GM23338 (cell line): ENCODE measurements around the gene ARHGAP28. TPM values are rescaled to one million over a fixed set of nuclear protein-coding genes. Genes with fewer than 3 reads are reported as not detected.
"Not testable (repeated sequence)": the region's sequence is repeated elsewhere in the genome, so short reads cannot be mapped to it uniquely, and the experiment has no call there.

Source experiments
- ATAC-seq: fragments of 200-7000 bp; cut with Tn5 transposase; 3 replicates; pipeline ENCODE4 v1.9.1; 2020
- DNase-seq: peaks from one replicate; pipeline ENCODE4 v3.0.0-alpha.2; 2015; ENCODE audit warnings: low spot score
- H2AFZ ChIP-seq: fragments of 200-600 bp; sonication (generic); 2 replicates; pipeline ENCODE4 v1.8.0; 2016; ENCODE audit warnings: antibody characterized with exemption, mild to moderate bottlenecking, moderate library complexity
- H3F3A ChIP-seq: fragments of 200-600 bp; sonication (generic); replicated peaks from 2 replicates; pipeline ENCODE4 v1.8.0; 2017; ENCODE audit warnings: antibody characterized with exemption, mixed run types, low read depth
- H3K27ac ChIP-seq: fragments of 200-600 bp; sonication (generic); 2 replicates; pipeline ENCODE4 v1.6.1; 2016; ENCODE audit warnings: low read depth
- H3K27me3 ChIP-seq: fragments of 200-600 bp; sonication (generic); 2 replicates; pipeline ENCODE4 v1.8.0; 2016; ENCODE audit warnings: mild to moderate bottlenecking, mixed run types, moderate library complexity; ENCODE audit not compliant: insufficient read depth
- H3K36me3 ChIP-seq: fragments of 200-600 bp; sonication (generic); 2 replicates; pipeline ENCODE4 v1.8.0; 2016; ENCODE audit warnings: mild to moderate bottlenecking; ENCODE audit not compliant: insufficient read depth
- H3K4me1 ChIP-seq: fragments of 200-600 bp; sonication (generic); 2 replicates; pipeline ENCODE4 v1.8.0; 2016; ENCODE audit warnings: mild to moderate bottlenecking, moderate library complexity; ENCODE audit not compliant: insufficient read depth
- H3K4me2 ChIP-seq: fragments of 200-600 bp; sonication (generic); 2 replicates; pipeline ENCODE4 v1.7.1; 2017; ENCODE audit warnings: mixed run types
- H3K4me3 ChIP-seq: fragments of 200-600 bp; sonication (generic); 2 replicates; pipeline ENCODE4 v1.6.1; 2016; ENCODE audit warnings: mixed run types
- H3K79me2 ChIP-seq: fragments of 200-600 bp; sonication (generic); replicated peaks from 2 replicates; pipeline ENCODE4 v1.8.0; 2017; ENCODE audit warnings: mild to moderate bottlenecking; ENCODE audit not compliant: insufficient read depth
- H3K9me2 ChIP-seq: fragments of 200-600 bp; sonication (generic); 2 replicates; pipeline ENCODE4 v1.8.0; 2017; ENCODE audit not compliant: insufficient read depth
- H4K20me1 ChIP-seq: fragments of 200-600 bp; sonication (generic); replicated peaks from 2 replicates; pipeline ENCODE4 v1.8.0; 2017; ENCODE audit warnings: mild to moderate bottlenecking; ENCODE audit not compliant: insufficient read depth
- H3K27ac Mint-ChIP-seq: 2 replicates; pipeline ENCODE4 v1.8.0; 2020; ENCODE audit warnings: inconsistent platforms, mild to moderate bottlenecking, moderate library complexity, mixed read lengths
- H3K27me3 Mint-ChIP-seq: 3 replicates; pipeline ENCODE4 v1.8.0; 2022; ENCODE audit warnings: low read depth, mild to moderate bottlenecking, moderate library complexity, mixed read lengths, inconsistent platforms; ENCODE audit not compliant: insufficient read depth, poor library complexity
- H3K36me3 Mint-ChIP-seq: 3 replicates; pipeline ENCODE4 v1.8.0; 2021; ENCODE audit warnings: low read depth, mild to moderate bottlenecking, inconsistent platforms, moderate library complexity, mixed read lengths
- H3K4me1 Mint-ChIP-seq: 3 replicates; pipeline ENCODE4 v1.8.0; 2020; ENCODE audit warnings: mild to moderate bottlenecking, inconsistent platforms, mixed read lengths
- H3K4me3 Mint-ChIP-seq: 3 replicates; pipeline ENCODE4 v1.8.0; 2021; ENCODE audit warnings: moderate library complexity, mild to moderate bottlenecking, inconsistent platforms, mixed read lengths
- H3K9me3 Mint-ChIP-seq: 3 replicates; pipeline ENCODE4 v1.8.0; 2020; ENCODE audit warnings: moderate library complexity, mild to moderate bottlenecking, inconsistent platforms, mixed read lengths
- CREB1 ChIP-seq: fragments of 250-450 bp; sonication (Bioruptor Pico); IDR thresholded peaks from 2 replicates; pipeline ENCODE4 v1.5.0; 2020; ENCODE audit warnings: low read depth, mild to moderate bottlenecking, moderate library complexity
- EZH2 ChIP-seq: fragments of 200-600 bp; sonication (generic); IDR thresholded peaks from one replicate; pipeline ENCODE4 v1.8.0; 2017; ENCODE audit warnings: antibody characterized with exemption, mild to moderate bottlenecking, low read depth; ENCODE audit not compliant: unreplicated experiment
- EZH2phosphoT487 ChIP-seq: fragments of 200-600 bp; sonication (generic); IDR thresholded peaks from one replicate; pipeline ENCODE4 v1.8.1; 2018; ENCODE audit warnings: antibody characterized with exemption; ENCODE audit not compliant: unreplicated experiment
- JUNB ChIP-seq: IDR thresholded peaks from one replicate; pipeline ENCODE4 v1.6.1; 2016; ENCODE audit warnings: antibody characterized with exemption; ENCODE audit not compliant: unreplicated experiment
- POLR2AphosphoS5 ChIP-seq: IDR thresholded peaks from 2 replicates; pipeline ENCODE4 v1.6.1; 2016; ENCODE audit warnings: antibody characterized with exemption, low read depth
- STAT1 ChIP-seq: IDR thresholded peaks from one replicate; pipeline ENCODE4 v1.6.1; 2016; ENCODE audit warnings: antibody characterized with exemption; ENCODE audit not compliant: unreplicated experiment
- ZNF331 ChIP-seq: fragments of 250-450 bp; sonication (Bioruptor Pico); IDR thresholded peaks from 2 replicates; pipeline ENCODE4 v1.5.0; 2020; ENCODE audit warnings: low read depth, mild to moderate bottlenecking, moderate library complexity
- polyA plus RNA-seq: library from polyadenylated mRNA; unstranded; fragments of >200 nt; fragmentation: Nextera tagmentation; extraction: Ambion mirVana; gene quantifications from 2 replicates; pipeline ENCODE4 v1.2.1, GENCODE V29; 2016
- total RNA-seq: library from RNA; depleted of rRNA; stranded (reverse); fragments of >200 nt; shearing (Covaris generic); gene quantifications from 2 replicates; pipeline ENCODE4 v1.2.3, GENCODE V29; 2014
- TF ChIP-seq, protein P1 (sequence below): fragments of 250-450 bp; sonication (Bioruptor Pico); IDR thresholded peaks from 2 replicates; pipeline ENCODE4 v1.5.0; 2020; ENCODE audit warnings: mild to moderate bottlenecking, moderate library complexity
- TF ChIP-seq, protein P2 (sequence below), 2 experiments: fragments of 200-600 bp in 1 of 2; sonication (generic) in 1 of 2; conservative IDR thresholded peaks; 2 replicates each; pipeline versions ENCODE4 v1.5.1 to v1.6.1; 2016 to 2017; ENCODE audit warnings: antibody characterized with exemption in 2 of 2, low read depth in 2 of 2, mild to moderate bottlenecking in 2 of 2, moderate library complexity in 1 of 2
- TF ChIP-seq, protein P3 (sequence below): IDR thresholded peaks from one replicate; pipeline ENCODE4 v1.6.1; 2018; ENCODE audit warnings: antibody characterized with exemption; ENCODE audit not compliant: unreplicated experiment
- TF ChIP-seq, protein P4 (sequence below): IDR thresholded peaks from 2 replicates; pipeline ENCODE4 v1.6.1; 2016; ENCODE audit warnings: antibody characterized with exemption

ARHGAP28 gene
- total and polyA plus RNA-seq, 2 experiments from 2014 or later = 2.8 to 9.6 TPM

DNA sequence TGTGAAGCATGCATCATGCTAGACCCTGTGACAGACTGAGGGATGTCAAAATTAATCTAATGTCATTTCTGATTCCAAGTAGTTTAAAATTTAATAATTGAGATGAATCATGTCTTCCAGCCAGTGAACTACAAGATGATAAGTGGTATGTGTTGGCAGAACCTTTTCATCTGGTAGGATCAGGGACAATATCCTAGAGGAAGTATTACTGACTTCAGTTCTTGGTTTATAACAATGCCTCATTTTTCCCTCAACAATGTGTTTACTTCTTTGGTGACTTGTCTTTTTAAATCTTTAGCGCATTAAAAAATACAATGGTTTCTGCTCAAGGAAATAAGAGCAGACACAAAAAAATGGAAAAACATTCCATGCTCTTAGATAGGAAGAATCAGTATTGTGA lies 69.4 kb downstream of the ARHGAP28 start:
- H2AFZ ChIP-seq = no peak overlapping the region
- no peak overlapping the region for H3K4me2 ChIP-seq
- peaks cover 3% of the 10 kb centered on the region for H3K4me1 ChIP-seq
- no peaks in the 10 kb centered on the region for H3F3A ChIP-seq
- no peak overlapping the region for H3K27ac ChIP-seq
- TF ChIP-seq, protein P1, sequence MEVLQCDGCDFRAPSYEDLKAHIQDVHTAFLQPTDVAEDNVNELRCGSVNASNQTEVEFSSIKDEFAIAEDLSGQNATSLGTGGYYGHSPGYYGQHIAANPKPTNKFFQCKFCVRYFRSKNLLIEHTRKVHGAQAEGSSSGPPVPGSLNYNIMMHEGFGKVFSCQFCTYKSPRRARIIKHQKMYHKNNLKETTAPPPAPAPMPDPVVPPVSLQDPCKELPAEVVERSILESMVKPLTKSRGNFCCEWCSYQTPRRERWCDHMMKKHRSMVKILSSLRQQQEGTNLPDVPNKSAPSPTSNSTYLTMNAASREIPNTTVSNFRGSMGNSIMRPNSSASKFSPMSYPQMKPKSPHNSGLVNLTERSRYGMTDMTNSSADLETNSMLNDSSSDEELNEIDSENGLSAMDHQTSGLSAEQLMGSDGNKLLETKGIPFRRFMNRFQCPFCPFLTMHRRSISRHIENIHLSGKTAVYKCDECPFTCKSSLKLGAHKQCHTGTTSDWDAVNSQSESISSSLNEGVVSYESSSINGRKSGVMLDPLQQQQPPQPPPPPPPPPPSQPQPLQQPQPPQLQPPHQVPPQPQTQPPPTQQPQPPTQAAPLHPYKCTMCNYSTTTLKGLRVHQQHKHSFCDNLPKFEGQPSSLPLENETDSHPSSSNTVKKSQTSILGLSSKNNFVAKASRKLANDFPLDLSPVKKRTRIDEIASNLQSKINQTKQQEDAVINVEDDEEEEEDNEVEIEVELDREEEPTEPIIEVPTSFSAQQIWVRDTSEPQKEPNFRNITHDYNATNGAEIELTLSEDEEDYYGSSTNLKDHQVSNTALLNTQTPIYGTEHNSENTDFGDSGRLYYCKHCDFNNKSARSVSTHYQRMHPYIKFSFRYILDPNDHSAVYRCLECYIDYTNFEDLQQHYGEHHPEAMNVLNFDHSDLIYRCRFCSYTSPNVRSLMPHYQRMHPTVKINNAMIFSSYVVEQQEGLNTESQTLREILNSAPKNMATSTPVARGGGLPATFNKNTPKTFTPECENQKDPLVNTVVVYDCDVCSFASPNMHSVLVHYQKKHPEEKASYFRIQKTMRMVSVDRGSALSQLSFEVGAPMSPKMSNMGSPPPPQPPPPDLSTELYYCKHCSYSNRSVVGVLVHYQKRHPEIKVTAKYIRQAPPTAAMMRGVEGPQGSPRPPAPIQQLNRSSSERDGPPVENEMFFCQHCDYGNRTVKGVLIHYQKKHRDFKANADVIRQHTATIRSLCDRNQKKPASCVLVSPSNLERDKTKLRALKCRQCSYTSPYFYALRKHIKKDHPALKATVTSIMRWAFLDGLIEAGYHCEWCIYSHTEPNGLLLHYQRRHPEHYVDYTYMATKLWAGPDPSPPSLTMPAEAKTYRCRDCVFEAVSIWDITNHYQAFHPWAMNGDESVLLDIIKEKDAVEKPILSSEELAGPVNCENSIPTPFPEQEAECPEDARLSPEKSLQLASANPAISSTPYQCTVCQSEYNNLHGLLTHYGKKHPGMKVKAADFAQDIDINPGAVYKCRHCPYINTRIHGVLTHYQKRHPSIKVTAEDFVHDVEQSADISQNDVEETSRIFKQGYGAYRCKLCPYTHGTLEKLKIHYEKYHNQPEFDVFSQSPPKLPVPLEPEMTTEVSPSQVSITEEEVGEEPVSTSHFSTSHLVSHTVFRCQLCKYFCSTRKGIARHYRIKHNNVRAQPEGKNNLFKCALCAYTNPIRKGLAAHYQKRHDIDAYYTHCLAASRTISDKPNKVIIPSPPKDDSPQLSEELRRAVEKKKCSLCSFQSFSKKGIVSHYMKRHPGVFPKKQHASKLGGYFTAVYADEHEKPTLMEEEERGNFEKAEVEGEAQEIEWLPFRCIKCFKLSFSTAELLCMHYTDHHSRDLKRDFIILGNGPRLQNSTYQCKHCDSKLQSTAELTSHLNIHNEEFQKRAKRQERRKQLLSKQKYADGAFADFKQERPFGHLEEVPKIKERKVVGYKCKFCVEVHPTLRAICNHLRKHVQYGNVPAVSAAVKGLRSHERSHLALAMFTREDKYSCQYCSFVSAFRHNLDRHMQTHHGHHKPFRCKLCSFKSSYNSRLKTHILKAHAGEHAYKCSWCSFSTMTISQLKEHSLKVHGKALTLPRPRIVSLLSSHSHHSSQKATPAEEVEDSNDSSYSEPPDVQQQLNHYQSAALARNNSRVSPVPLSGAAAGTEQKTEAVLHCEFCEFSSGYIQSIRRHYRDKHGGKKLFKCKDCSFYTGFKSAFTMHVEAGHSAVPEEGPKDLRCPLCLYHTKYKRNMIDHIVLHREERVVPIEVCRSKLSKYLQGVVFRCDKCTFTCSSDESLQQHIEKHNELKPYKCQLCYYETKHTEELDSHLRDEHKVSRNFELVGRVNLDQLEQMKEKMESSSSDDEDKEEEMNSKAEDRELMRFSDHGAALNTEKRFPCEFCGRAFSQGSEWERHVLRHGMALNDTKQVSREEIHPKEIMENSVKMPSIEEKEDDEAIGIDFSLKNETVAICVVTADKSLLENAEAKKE = no peak
- TF ChIP-seq STAT1 (no peak), CREB1 (CRISPR knock-in tag) (no peak), POLR2AphosphoS5 (no peak), EZH2 (no peak), EZH2phosphoT487 (no peak), ZNF331 (no peak), JUNB (no peak)
- TF ChIP-seq, protein P2, sequence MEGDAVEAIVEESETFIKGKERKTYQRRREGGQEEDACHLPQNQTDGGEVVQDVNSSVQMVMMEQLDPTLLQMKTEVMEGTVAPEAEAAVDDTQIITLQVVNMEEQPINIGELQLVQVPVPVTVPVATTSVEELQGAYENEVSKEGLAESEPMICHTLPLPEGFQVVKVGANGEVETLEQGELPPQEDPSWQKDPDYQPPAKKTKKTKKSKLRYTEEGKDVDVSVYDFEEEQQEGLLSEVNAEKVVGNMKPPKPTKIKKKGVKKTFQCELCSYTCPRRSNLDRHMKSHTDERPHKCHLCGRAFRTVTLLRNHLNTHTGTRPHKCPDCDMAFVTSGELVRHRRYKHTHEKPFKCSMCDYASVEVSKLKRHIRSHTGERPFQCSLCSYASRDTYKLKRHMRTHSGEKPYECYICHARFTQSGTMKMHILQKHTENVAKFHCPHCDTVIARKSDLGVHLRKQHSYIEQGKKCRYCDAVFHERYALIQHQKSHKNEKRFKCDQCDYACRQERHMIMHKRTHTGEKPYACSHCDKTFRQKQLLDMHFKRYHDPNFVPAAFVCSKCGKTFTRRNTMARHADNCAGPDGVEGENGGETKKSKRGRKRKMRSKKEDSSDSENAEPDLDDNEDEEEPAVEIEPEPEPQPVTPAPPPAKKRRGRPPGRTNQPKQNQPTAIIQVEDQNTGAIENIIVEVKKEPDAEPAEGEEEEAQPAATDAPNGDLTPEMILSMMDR (conservative IDR thresholded peaks at IDR 0.05; ENCODE audit: low read depth in 2 of 2) = no peak
- TF ChIP-seq, protein P3, sequence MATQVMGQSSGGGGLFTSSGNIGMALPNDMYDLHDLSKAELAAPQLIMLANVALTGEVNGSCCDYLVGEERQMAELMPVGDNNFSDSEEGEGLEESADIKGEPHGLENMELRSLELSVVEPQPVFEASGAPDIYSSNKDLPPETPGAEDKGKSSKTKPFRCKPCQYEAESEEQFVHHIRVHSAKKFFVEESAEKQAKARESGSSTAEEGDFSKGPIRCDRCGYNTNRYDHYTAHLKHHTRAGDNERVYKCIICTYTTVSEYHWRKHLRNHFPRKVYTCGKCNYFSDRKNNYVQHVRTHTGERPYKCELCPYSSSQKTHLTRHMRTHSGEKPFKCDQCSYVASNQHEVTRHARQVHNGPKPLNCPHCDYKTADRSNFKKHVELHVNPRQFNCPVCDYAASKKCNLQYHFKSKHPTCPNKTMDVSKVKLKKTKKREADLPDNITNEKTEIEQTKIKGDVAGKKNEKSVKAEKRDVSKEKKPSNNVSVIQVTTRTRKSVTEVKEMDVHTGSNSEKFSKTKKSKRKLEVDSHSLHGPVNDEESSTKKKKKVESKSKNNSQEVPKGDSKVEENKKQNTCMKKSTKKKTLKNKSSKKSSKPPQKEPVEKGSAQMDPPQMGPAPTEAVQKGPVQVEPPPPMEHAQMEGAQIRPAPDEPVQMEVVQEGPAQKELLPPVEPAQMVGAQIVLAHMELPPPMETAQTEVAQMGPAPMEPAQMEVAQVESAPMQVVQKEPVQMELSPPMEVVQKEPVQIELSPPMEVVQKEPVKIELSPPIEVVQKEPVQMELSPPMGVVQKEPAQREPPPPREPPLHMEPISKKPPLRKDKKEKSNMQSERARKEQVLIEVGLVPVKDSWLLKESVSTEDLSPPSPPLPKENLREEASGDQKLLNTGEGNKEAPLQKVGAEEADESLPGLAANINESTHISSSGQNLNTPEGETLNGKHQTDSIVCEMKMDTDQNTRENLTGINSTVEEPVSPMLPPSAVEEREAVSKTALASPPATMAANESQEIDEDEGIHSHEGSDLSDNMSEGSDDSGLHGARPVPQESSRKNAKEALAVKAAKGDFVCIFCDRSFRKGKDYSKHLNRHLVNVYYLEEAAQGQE = no peak
- TF ChIP-seq, protein P4, sequence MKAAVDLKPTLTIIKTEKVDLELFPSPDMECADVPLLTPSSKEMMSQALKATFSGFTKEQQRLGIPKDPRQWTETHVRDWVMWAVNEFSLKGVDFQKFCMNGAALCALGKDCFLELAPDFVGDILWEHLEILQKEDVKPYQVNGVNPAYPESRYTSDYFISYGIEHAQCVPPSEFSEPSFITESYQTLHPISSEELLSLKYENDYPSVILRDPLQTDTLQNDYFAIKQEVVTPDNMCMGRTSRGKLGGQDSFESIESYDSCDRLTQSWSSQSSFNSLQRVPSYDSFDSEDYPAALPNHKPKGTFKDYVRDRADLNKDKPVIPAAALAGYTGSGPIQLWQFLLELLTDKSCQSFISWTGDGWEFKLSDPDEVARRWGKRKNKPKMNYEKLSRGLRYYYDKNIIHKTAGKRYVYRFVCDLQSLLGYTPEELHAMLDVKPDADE = no peak
- H3K27me3 ChIP-seq = no peaks in the 10 kb centered on the region
- ATAC-seq (no peak), DNase-seq (no peak)
- no peaks in the 10 kb centered on the region for H3K9me2 ChIP-seq
- H3K27ac Mint-ChIP-seq = no peak overlapping the region
- H3K9me3 Mint-ChIP-seq = peaks cover 10% of the 10 kb centered on the region; the same call in 2 of the 3 replicates
- H3K4me1 Mint-ChIP-seq = peaks cover 4% of the 10 kb centered on the region
- no peak overlapping the region for H3K4me3 Mint-ChIP-seq
- H3K36me3 ChIP-seq = no peaks in the 10 kb centered on the region
- no peaks in the 10 kb centered on the region for H3K27me3 Mint-ChIP-seq
- no peak overlapping the region for H3K4me3 ChIP-seq
- H3K79me2 ChIP-seq = no peaks in the 10 kb centered on the region
- H3K36me3 Mint-ChIP-seq = peaks cover 15% of the 10 kb centered on the region; the same call in 2 of the 3 replicates
- H4K20me1 ChIP-seq = no peaks in the 10 kb centered on the region

DNA sequence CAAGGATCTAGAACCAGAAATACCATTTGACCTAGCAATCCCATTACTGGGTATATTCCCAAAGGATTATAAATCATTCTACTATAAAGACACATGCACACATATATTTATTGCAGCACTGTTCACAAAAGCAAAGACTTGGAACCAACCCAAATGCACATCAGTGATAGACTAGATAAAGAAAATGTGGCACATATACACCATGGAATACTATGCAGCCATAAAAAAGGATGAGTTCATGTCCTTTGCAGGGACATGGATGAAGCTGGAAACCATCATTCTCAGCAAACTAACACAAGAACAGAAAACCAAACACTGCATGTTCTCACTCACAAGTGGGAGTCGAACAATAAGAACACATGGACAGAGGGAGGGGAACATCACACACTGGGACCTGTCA lies 70.8 kb downstream of the ARHGAP28 start:
- not testable (repeated sequence) for H3K4me1 Mint-ChIP-seq, H3F3A ChIP-seq, H3K27ac Mint-ChIP-seq, H3K4me3 ChIP-seq, H3K27me3 Mint-ChIP-seq, H3K4me1 ChIP-seq, H3K4me3 Mint-ChIP-seq, H3K9me2 ChIP-seq, H3K27ac ChIP-seq, H3K27me3 ChIP-seq, H2AFZ ChIP-seq, H3K9me3 Mint-ChIP-seq, H3K79me2 ChIP-seq, H3K4me2 ChIP-seq, H3K36me3 ChIP-seq, H4K20me1 ChIP-seq, ATAC-seq, DNase-seq
- H3K36me3 Mint-ChIP-seq = peaks cover 15% of the 10 kb centered on the region; the same call in 2 of the 3 replicates
